GM18951 (cell line): ENCODE measurements around the gene PLSCR5.

Experiments
- POLR2A ChIP-seq: IDR thresholded peaks from 4 replicates; pipeline ENCODE4 v1.6.1; 2011; ENCODE audit warnings: mild to moderate bottlenecking; ENCODE audit not compliant: insufficient read length, insufficient read depth; ENCODE audit errors: extremely low read depth
- in situ Hi-C: fragments of 300-500 bp; cut with MboI; formaldehyde crosslinking; loops from one replicate; pipeline ENCODE4 v1.12.0; 2022; ENCODE audit warnings: low sequenced_read_pairs, mixed read lengths, inconsistent platforms; ENCODE audit not compliant: unreplicated experiment

Gene PLSCR5

DNA sequence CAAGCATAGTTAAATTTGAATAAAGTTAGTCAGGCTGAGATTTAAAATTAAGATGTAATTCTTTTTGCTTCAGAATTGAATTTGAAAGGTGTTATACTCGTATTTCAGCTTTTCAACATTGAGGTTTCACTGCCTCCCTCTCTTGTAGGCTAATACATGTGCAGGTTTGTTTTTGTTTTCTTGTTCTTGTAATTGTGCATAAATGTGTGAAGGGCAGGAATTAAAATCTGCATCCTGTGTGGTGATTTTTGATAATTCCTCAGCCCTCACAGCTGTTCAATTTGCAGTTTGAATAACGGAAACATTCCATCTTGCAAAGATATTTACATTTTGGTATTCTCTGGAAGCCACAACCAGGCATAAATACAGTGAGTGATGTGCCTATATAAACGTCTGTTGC lies 35.8 kb downstream of the PLSCR5 start:
- TF ChIP-seq POLR2A = no peak
- in situ Hi-C loops = no loop called here

DNA sequence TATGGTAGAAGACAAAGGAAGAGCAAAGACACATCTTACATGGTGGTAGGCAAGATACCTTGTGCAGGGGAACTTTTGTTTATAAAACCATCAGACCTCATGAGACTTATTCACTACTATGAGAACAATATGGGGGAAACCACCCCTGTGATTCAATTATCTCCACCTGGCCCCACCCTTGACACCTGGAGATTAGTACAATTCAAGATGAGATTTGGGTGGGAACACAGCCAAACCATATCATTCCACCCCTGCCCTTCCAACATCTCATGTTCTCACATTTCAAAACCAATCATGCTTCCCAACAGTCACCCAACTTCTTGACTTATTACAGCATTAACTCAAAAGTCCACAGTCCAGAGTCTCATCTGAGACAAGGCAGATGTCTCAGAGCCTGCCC lies 39.0 kb downstream of the PLSCR5 start:
- in situ Hi-C loops = no loop called here
- no peak for TF ChIP-seq POLR2A

DNA sequence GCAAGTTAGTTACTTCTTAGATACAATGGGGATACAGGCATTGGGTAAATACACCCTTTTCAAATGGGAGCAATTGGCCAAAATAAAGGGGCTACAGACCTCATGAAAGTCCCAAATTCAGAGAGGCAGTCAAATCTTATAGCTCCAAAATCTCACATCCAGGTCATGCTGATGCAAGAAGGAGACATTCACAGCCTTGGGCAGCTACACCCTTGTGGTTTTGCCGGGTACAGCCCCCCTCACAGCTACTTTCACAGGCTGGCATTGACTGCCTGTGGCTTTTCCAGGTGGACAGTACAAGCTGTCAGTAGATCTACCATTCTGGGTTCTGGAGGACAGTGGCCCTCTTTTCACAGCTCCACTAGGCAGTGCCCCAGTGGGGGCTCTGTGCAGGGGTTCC lies 43.3 kb downstream of the PLSCR5 start:
- TF ChIP-seq POLR2A = no peak
- in situ Hi-C loops = no loop called here

DNA sequence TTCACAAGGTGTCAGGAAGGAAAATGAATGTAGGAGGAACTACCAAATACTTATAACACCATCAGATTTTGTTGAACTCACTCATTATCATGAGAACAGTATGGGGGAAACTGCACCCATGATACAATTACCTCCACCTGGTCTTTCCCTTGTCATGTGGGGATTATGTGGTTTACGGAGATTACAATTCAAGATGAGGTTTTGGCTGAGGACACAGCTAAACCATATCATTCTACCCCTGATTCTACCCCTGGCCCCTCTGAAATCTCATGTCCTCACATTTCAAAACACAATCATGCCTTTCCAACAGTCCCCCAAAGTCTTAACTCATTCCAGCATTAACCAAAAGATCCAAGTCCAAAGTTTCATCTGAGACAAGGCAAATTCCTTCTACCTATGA lies 43.7 kb downstream of the PLSCR5 start:
- no peak for TF ChIP-seq POLR2A
- in situ Hi-C loops = no loop called here

DNA sequence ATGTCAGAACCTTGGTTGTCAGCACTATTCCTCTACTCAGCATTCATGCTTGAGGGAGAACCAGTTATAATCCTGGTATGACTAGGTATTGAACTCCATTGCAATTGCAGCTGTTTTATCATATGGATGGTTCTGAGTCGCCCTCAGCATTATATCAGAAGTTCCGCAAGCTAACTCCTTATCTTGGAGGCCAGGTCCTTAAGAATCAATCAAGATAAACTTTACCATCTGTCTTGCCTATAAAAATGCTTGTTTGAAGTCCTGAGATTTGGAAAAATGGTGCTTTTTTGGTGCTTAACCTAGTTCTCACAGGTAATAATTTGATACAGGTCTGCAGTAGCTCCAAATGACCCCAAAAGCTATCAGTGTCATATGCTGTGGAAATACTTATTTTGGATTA lies 44.5 kb downstream of the PLSCR5 start:
- in situ Hi-C loops = no loop called here
- no peak for TF ChIP-seq POLR2A

DNA sequence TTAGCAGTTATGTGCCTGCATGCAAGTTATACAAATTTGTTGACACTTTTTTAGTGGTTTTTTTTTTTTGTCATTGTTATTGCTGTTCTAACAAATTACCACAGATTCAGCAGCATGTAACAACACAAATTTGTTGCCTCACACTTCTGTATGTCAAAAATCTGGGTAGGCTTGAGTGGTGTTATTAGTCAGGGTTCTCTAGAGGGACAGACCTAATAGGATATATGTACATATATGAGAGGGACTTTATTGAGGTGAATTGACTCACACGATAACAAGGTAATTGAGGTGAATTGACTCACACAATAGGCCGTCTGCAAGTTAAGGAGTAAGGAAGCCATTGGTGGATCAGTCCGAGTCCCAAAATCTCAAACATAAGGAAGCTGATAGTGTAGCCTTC lies 45.8 kb downstream of the PLSCR5 start:
- TF ChIP-seq POLR2A = no peak
- in situ Hi-C loops = no loop called here

DNA sequence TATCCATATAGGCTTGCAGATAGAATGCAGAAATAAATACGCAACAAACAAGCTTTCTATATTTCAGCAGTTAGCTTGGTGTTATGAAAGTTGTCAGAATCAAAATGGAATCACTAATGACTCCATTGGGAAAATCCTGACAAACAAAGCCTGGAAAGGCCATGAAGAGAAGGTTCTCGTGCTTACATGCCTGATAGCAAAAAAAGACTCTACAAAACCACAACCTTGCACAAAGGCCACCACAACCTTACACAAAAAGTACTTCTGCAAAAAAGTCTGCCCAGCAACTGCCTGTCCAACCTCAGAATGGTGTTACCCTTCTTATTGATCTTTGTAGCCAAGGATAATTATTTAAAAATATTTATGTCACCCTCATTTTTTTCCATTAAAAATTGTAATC lies 46.4 kb downstream of the PLSCR5 start:
- TF ChIP-seq POLR2A = no peak
- in situ Hi-C loops = no loop called here

DNA sequence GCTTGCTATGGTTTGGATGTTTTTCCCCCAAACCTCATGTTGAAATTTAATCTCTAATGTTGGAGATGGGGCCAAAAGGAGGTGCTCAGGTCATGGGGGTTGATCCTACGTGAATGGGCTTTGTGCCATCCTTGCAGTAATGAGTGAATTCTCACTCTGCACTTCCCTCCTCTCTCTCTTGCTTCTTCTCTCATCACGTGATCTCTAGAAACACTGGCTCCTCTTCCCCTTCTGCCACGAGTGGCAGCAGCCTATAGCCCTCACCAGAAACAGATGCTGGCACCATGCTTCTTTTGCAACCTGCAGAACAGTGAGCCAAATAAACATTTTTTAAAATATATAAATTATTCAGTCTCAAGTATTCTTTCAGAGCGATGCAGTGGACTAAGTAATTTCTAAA lies 47.4 kb downstream of the PLSCR5 start:
- no peak for TF ChIP-seq POLR2A
- in situ Hi-C loops = no loop called here

DNA sequence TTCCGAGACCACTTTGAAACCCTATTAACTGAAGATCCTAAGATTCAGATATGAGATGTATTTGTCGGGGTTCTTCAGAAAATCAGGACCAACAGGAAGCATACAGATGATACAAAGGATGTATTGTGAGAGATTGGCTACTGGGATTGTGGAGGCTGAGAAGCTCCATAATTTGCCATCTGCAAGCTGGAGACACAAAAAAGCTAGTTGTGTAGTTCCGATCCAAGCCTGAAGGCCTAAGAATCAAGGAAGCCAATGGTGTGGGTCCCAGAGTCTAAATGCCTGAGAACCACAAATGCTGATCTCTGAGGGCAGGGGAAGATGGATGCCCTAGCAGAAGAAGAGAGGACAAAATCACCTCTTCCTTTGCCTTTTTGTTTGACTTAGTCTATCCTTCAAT lies 49.8 kb downstream of the PLSCR5 start:
- in situ Hi-C loops = no loop called here
- no peak for TF ChIP-seq POLR2A

DNA sequence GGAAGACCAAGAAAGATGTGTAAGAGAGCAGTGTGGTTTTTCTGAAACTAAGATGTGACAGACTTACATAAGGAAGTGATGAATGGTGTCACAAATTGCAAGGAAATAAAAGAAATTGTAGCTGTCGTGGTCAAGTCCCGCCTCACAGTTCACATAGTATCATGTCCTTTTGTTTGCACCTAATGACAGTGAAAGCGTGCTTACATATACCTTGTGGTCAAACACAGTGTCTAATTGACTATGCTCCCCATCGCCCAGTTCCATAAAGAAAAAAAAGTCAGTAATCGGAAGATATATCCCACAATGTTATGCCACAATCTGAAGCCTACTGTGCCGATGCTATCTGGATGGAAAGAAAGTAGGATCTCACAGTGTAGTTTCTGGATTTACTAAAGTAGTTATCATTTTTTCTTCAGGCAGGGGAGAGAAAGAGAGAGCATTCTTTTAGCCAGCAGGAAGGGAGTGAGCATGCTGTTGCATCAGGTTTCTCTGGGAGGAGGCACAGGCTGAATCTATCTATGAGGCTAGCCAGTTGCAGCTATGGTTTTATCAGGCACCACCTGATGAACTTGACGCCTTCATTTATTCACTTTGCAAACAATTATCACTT lies 50.9 kb downstream of the PLSCR5 start:
- in situ Hi-C loops = no loop called here
- TF ChIP-seq POLR2A = no peak

DNA sequence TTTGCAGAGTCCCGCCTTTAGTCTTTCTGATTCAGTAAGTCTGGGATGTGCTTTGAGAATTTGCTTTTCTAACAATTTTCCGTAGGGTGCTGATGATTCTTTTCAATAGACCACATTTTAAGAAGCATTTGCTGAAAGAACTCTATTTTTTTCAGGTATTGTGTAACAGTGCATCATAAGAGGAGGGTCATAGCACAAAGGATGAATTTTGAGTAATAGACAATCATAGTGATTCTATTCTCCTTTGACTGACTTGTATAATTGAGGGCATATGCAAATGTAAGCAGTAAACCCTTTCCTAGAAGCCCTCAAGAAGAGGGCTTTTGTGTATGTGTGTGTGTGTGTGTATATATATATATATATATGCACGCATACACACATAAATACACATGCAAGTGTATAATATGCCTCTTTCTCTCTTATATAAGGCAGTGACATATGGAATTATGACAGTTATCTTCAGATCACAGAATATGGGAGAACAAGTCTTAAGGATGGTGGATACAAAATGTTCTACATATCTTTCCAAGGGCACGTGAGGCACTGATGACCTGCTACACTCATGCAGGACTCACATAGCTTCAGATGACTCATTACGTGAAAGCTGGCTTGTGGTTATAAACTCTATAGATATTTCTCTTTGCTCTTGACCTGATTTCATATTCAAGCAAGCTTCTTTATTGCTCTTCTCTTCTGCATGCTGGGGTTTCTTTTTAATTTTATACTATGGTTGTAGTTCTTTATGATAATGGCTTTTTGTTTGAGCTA lies 54.2 kb downstream of the PLSCR5 start:
- in situ Hi-C loops = no loop called here
- TF ChIP-seq POLR2A = no peak

DNA sequence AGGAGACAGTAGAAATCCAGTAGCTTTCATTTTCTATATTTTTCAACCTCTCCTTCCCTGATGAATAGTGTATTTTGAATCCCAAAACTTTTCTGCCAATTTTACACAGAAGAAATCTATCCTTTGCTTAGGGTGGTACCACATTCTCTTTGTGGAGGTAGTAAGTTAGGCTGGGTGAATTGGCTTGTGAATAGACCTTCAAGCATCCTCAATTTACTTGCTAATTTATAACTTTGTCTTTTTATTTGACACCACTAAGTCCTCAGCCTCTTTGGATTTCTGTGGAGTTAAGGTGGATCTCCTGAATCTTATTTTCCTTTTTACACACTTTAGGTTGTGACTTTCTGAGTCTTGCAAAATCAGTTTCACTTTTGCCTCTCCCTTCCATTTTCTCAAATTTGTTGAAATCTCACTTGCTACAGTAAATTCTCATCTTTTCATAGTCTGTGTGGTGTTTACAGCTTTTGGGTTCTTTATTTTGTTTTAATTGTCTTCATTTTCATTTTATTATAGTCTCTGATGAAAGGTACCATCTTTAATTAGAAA lies 55.0 kb downstream of the PLSCR5 start:
- in situ Hi-C loops = no loop called here
- TF ChIP-seq POLR2A = no peak

DNA sequence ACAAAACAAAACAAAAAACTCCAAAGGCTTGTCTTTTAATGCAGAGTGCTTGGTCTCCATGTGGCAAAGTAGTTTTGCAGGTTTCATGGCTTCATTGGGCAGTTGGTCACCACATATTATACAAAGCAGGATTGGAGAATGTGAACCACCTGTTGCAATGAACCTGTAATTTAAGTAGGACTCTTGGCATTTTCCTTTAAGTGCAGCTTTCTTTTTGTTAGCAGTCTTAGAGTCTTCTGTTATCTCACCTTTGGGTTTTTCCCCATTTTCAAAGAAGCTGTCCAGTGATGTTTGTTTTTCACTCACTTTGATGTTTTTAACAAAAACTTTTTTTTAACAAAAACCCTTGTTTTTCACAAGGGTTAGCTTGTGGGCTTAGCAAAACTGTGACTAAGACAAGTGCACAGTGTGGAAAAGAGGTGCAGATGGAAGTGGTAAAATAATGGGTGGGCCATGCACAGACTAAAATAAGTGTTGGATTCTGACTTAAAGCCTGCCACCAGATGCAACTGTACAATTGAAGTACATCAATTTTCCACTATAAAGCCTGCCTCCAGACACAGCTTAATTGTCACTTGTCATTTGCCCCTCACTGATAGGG lies 57.8 kb downstream of the PLSCR5 start:
- no peak for TF ChIP-seq POLR2A
- in situ Hi-C loops = no loop called here
